ENCODE results near the gene LYL1.

DNA sequence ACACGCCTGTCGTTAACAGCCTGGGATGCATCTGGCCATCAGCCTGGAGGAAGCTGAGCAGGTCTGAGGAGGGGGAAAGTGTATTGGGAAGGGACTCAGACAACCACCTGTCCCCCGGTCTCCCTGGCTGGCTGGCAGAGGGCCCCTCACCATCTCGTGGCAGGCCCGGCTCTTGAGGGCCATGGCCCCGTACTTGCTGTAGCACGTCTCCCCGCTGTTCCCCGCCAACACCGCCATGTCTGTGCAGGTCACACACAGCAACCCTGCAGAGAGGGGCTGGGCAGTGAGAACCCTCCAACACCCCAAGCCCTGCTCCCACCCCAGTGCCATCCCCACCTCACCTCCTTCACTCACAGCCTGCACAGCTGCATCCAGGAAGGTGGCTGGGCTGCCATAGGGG lies 9.9 kb upstream of the LYL1 start:
- TF ChIP-seq TAF1 (conservative IDR thresholded peaks at IDR 0.05) (no peak), RAD21 (IDR thresholded peaks at IDR 0.05) (no peak)
